PC-3 (cell line): ENCODE measurements around the gene EFCAB6. TPM values are rescaled to one million over a fixed set of nuclear protein-coding genes. Genes with fewer than 3 reads are reported as not detected.

Experiments used
- ATAC-seq: fragments of 200-7000 bp; cut with Tn5 transposase; 2 replicates; pipeline ENCODE4 v1.9.1; 2020; ENCODE audit warnings: mild to moderate bottlenecking, moderate library complexity
- BruUV-seq: library from RNA; stranded (reverse); fragments of 400-500 nt; replicated peaks from 2 replicates; lab custom pipeline; 2021; lab: Mats Ljungman, UMichigan
- CTCF ChIA-PET: fragments of 300-600 bp; sonication (Branson Sonifier 250); formaldehyde crosslinking; loops from one replicate; lab custom pipeline; 2022; ENCODE audit warnings: antibody characterized with exemption; lab: Charles Lee
- POLR2A ChIA-PET: fragments of 300-600 bp; sonication (Branson Sonifier 250); formaldehyde crosslinking; loops from one replicate; lab custom pipeline; 2022; ENCODE audit warnings: antibody characterized with exemption; ENCODE audit not compliant: unreplicated experiment; lab: Charles Lee
- DNase-seq: peaks from one replicate; pipeline ENCODE4 v3.0.0-alpha.2; 2015
- H2AFZ ChIP-seq: fragments of 300-600 bp; sonication (generic); 2 replicates; pipeline ENCODE4 v1.6.0; 2016; ENCODE audit warnings: antibody characterized with exemption, low read length
- H3F3A ChIP-seq: fragments of 300-600 bp; sonication (generic); one replicate; pipeline ENCODE4 v1.6.0; 2017; ENCODE audit warnings: antibody characterized with exemption, low read length, control low read depth, mild to moderate bottlenecking; ENCODE audit not compliant: unreplicated experiment
- H3K27ac ChIP-seq: fragments of 300-600 bp; sonication (generic); 2 replicates; pipeline ENCODE4 v1.5.1; 2016; ENCODE audit warnings: mild to moderate bottlenecking, low read length
- H3K27me3 ChIP-seq: fragments of 300-600 bp; sonication (generic); 2 replicates; pipeline ENCODE4 v1.6.1; 2016; ENCODE audit warnings: low read length, mixed read lengths
- H3K36me3 ChIP-seq: fragments of 300-600 bp; sonication (generic); 2 replicates; pipeline ENCODE4 v1.6.1; 2016; ENCODE audit warnings: low read depth, mixed run types, low read length, mixed read lengths
- H3K4me1 ChIP-seq: fragments of 300-600 bp; sonication (generic); 2 replicates; pipeline ENCODE4 v1.5.1; 2016; ENCODE audit warnings: low read length; ENCODE audit not compliant: insufficient read depth
- H3K4me2 ChIP-seq: fragments of 300-600 bp; sonication (generic); 2 replicates; pipeline ENCODE4 v1.6.0; 2016; ENCODE audit warnings: low read length
- H3K4me3 ChIP-seq: fragments of 300-600 bp; sonication (generic); 2 replicates; pipeline ENCODE4 v1.5.1; 2016; ENCODE audit warnings: mild to moderate bottlenecking, low read length, mixed read lengths
- H3K79me2 ChIP-seq: fragments of 300-600 bp; sonication (generic); 2 replicates; pipeline ENCODE4 v1.6.1; 2017; ENCODE audit warnings: low read length, mixed read lengths
- H3K9ac ChIP-seq: fragments of 300-600 bp; sonication (generic); 2 replicates; pipeline ENCODE4 v1.6.0; 2016; ENCODE audit warnings: mild to moderate bottlenecking, low read length
- H3K9me2 ChIP-seq: fragments of 300-600 bp; sonication (generic); replicated peaks from 2 replicates; pipeline ENCODE4 v1.6.1; 2016; ENCODE audit warnings: mixed run types, low read length, mixed read lengths
- H3K9me3 ChIP-seq: fragments of 300-600 bp; sonication (generic); 2 replicates; pipeline ENCODE4 v1.6.1; 2016; ENCODE audit warnings: low read length, mixed read lengths
- H4K20me1 ChIP-seq: fragments of 300-600 bp; sonication (generic); 2 replicates; pipeline ENCODE4 v1.6.1; 2016; ENCODE audit warnings: low read length, mixed read lengths
- CTCF ChIP-seq: fragments of 300-600 bp; sonication (generic); conservative IDR thresholded peaks from 2 replicates; pipeline ENCODE4 v1.5.1; 2017; ENCODE audit warnings: antibody characterized with exemption, low read depth, mild to moderate bottlenecking, low read length
- EZH2 ChIP-seq: fragments of 300-600 bp; sonication (generic); IDR thresholded peaks from one replicate; pipeline ENCODE4 v1.6.1; 2017; ENCODE audit warnings: antibody characterized with exemption, mild to moderate bottlenecking, low read length; ENCODE audit not compliant: unreplicated experiment
- EZH2phosphoT487 ChIP-seq: fragments of 300-600 bp; sonication (generic); IDR thresholded peaks from 2 replicates; pipeline ENCODE4 v1.6.1; 2018; ENCODE audit warnings: mild to moderate bottlenecking, antibody characterized with exemption, low read length, borderline replicate concordance
- intact Hi-C: fragments of 100-400 bp; cut with micrococcal nuclease; formaldehyde crosslinking; loops from 2 replicates; pipeline ENCODE4 v1.9.0; 2023
- total RNA-seq: library from RNA; depleted of rRNA; stranded (reverse); fragments of >200 nt; gene quantifications from 2 replicates; pipeline ENCODE4 v1.2.3, GENCODE V29; 2014

The EFCAB6 gene
- total RNA-seq, 1 experiment from 2014 or later = 0.07 TPM

- Histone ChIP-seq H3K4me3 (no peak overlapping the region), H3K9ac (no peak overlapping the region), H3F3A (no peaks in the 10 kb centered on the region), H2AFZ (no peak overlapping the region), H3K9me2 (no peaks in the 10 kb centered on the region), H3K27ac (no peak overlapping the region), H3K36me3 (no peaks in the 10 kb centered on the region), H4K20me1 (no peaks in the 10 kb centered on the region), H3K4me2 (no peak overlapping the region), H3K4me1 (no peaks in the 10 kb centered on the region), H3K79me2 (no peaks in the 10 kb centered on the region), H3K9me3 (no peaks in the 10 kb centered on the region), H3K27me3 (peaks cover 20% of the 10 kb centered on the region)
- no peak for TF ChIP-seq EZH2phosphoT487
- no peak for TF ChIP-seq EZH2
- TF ChIP-seq CTCF = no peak
- intact Hi-C loops = no loop called here
- no TSS peak for BruUV-seq
- no peak for ATAC-seq
- DNase-seq = no peak
- CTCF ChIA-PET = no interaction called here
- POLR2A ChIA-PET = no interaction called here
These were observed 66.7 kb downstream of the EFCAB6 start for GRCh38 chr22:43745411-43745770.

- no peaks in the 10 kb centered on the region for H3K4me1 ChIP-seq
- no peaks in the 10 kb centered on the region for H3K36me3 ChIP-seq
- CTCF ChIA-PET = no interaction called here
- POLR2A ChIA-PET = no interaction called here
- no peak overlapping the region for H2AFZ ChIP-seq
- no peaks in the 10 kb centered on the region for H3K9me2 ChIP-seq
- no TSS peak for BruUV-seq
- no peak overlapping the region for H3K4me2 ChIP-seq
- H3K9ac ChIP-seq = no peak overlapping the region
- intact Hi-C loops = no loop called here
- H4K20me1 ChIP-seq = no peaks in the 10 kb centered on the region
- H3K79me2 ChIP-seq = no peaks in the 10 kb centered on the region
- H3K4me3 ChIP-seq = no peak overlapping the region
- no peaks in the 10 kb centered on the region for H3K9me3 ChIP-seq
- H3K27ac ChIP-seq = no peak overlapping the region
- ATAC-seq = no peak
- H3F3A ChIP-seq = no peaks in the 10 kb centered on the region
- DNase-seq = no peak
- TF ChIP-seq EZH2 (no peak), CTCF (no peak), EZH2phosphoT487 (no peak)
- peaks cover 20% of the 10 kb centered on the region for H3K27me3 ChIP-seq
These were observed 67.2 kb downstream of the EFCAB6 start for GRCh38 chr22:43744700-43745410.

- CTCF ChIA-PET = no interaction called here
- Histone ChIP-seq H3K79me2 (no peaks in the 10 kb centered on the region), H2AFZ (no peak overlapping the region), H3K4me2 (no peak overlapping the region), H3K4me1 (no peaks in the 10 kb centered on the region), H3K27me3 (peaks cover 20% of the 10 kb centered on the region), H3K9ac (no peak overlapping the region), H3K4me3 (no peak overlapping the region), H3K36me3 (no peaks in the 10 kb centered on the region), H3F3A (no peaks in the 10 kb centered on the region), H3K9me2 (no peaks in the 10 kb centered on the region), H4K20me1 (no peaks in the 10 kb centered on the region), H3K9me3 (no peaks in the 10 kb centered on the region), H3K27ac (no peak overlapping the region)
- intact Hi-C loops = no loop called here
- no TSS peak for BruUV-seq
- ATAC-seq (no peak), DNase-seq (no peak)
- TF ChIP-seq EZH2 (no peak), EZH2phosphoT487 (no peak), CTCF (no peak)
- POLR2A ChIA-PET = no interaction called here
These were observed 68.0 kb downstream of the EFCAB6 start for GRCh38 chr22:43743929-43744643.
